Tibial artery (tissue), 4 donors: ENCODE results near the gene SEC24B.

Source experiments
- DNase-seq, 2 donors: peaks; one replicate each; pipeline ENCODE4 v3.0.0-alpha.2; 2019
- H3K27ac ChIP-seq, 2 donors: fragments of 200-600 bp; sonication (generic) in 1 of 2; 1 replicate in 1 of 2; 2 replicates in 1 of 2; pipeline ENCODE4 v1.5.1; 2018 to 2019; ENCODE audit warnings: mild to moderate bottlenecking in 1 of 2
- H3K27me3 ChIP-seq, 2 donors: fragments of 200-600 bp; sonication (generic) in 1 of 2; one replicate each; pipeline versions ENCODE4 v1.5.1 to v1.6.0; 2016 to 2019
- H3K36me3 ChIP-seq, 3 donors: fragments of 200-600 bp; sonication (generic) in 2 of 3; one replicate each; pipeline ENCODE4 v1.5.1; 2016 to 2019; ENCODE audit warnings: mild to moderate bottlenecking in 2 of 3
- H3K4me1 ChIP-seq, 4 donors: fragments of 200-600 bp; sonication (generic) in 2 of 4; 1 replicate in 3 of 4; 2 replicates in 1 of 4; pipeline ENCODE4 v1.5.1; 2016 to 2019
- H3K4me3 ChIP-seq, 2 donors: fragments of 200-600 bp; sonication (generic) in 1 of 2; 1 replicate in 1 of 2; 2 replicates in 1 of 2; pipeline ENCODE4 v1.5.1; 2018 to 2019; ENCODE audit warnings: mild to moderate bottlenecking in 2 of 2
- H3K9me3 ChIP-seq, 3 donors: fragments of 200-600 bp; sonication (generic) in 1 of 3; one replicate each; pipeline ENCODE4 v1.5.1; 2016 to 2019
- CTCF ChIP-seq, 2 experiments: fragments of 200-600 bp in 1 of 2; fragments of 450-650 bp in 1 of 2; IDR thresholded peaks; one replicate each; pipeline ENCODE4 v1.5.1; 2017 to 2019; ENCODE audit warnings: antibody characterized with exemption in 2 of 2, mild to moderate bottlenecking in 1 of 2, moderate library complexity in 1 of 2
- intact Hi-C: fragments of 100-400 bp; cut with DNase I; formaldehyde crosslinking; loops from one replicate; pipeline ENCODE4 v1.15.0; 2023; ENCODE audit warnings: low total_unique reads

SEC24B gene

GRCh38 chr4:109433205-109434006 lies at the start of gene SEC24B:
Gene SEC24B (plus strand): TSS chr4:109433815. CDS start chr4:109433870, 55 bp downstream.
- Histone ChIP-seq H3K27ac (peak within 1 kb of the TSS; percentile 92 to 93), H3K9me3 (no peaks in the 10 kb centered on the region), H3K27me3 (no peaks in the 10 kb centered on the region), H3K36me3 (no peaks in the 10 kb centered on the region), H3K4me1 (peaks cover 0 to 52% (median 26%) of the 10 kb centered on the region in 4 donors), H3K4me3 (peak within 1 kb of the TSS; percentile 80)
- intact Hi-C loops: loop anchor here (5.0 to 10.0 kb wide), 3 partner anchors 131 to 384 kb away; partner anchors contain the start of genes CASP6, GAR1 and MCUB
- peak; percentile 87 to 93 for DNase-seq
- TF ChIP-seq CTCF (IDR thresholded peaks at IDR 0.05): peak; percentile 73 to 91

GRCh38 chr4:109383823-109384222 lies 49.8 kb upstream of the SEC24B start:
- no peaks in the 10 kb centered on the region for H3K9me3 ChIP-seq
- TF ChIP-seq CTCF (IDR thresholded peaks at IDR 0.05): no peak
- intact Hi-C loops: no loop called here
- no peaks in the 10 kb centered on the region for H3K4me1 ChIP-seq
- peaks cover 0 to 4% of the 10 kb centered on the region in 2 donors for H3K27me3 ChIP-seq
- no peak overlapping the region for H3K4me3 ChIP-seq
- no peak overlapping the region for H3K27ac ChIP-seq
- no peak for DNase-seq
- no peaks in the 10 kb centered on the region for H3K36me3 ChIP-seq

GRCh38 chr4:109385260-109385659 lies 48.4 kb upstream of the SEC24B start:
- no peak for DNase-seq
- Histone ChIP-seq H3K27me3 (peaks cover 0 to 4% of the 10 kb centered on the region in 2 donors), H3K9me3 (no peaks in the 10 kb centered on the region), H3K4me3 (no peak overlapping the region), H3K27ac (no peak overlapping the region), H3K36me3 (no peaks in the 10 kb centered on the region), H3K4me1 (no peaks in the 10 kb centered on the region)
- no peak for TF ChIP-seq CTCF (IDR thresholded peaks at IDR 0.05)
- intact Hi-C loops: no loop called here

- no peak for TF ChIP-seq CTCF (IDR thresholded peaks at IDR 0.05)
- H3K4me1 ChIP-seq: no peaks in the 10 kb centered on the region
- H3K36me3 ChIP-seq: no peaks in the 10 kb centered on the region
- peaks cover 0 to 4% of the 10 kb centered on the region in 2 donors for H3K27me3 ChIP-seq
- H3K9me3 ChIP-seq: no peaks in the 10 kb centered on the region
- intact Hi-C loops: no loop called here
- DNase-seq: no peak
- H3K27ac ChIP-seq: no peak overlapping the region
- H3K4me3 ChIP-seq: no peak overlapping the region
Observed at GRCh38 chr4:109389369-109390114, 44.1 kb upstream of the SEC24B start.

GRCh38 chr4:109390115-109390768 lies 43.4 kb upstream of the SEC24B start:
- Histone ChIP-seq H3K36me3 (no peaks in the 10 kb centered on the region), H3K4me3 (no peak overlapping the region), H3K9me3 (no peaks in the 10 kb centered on the region), H3K4me1 (no peaks in the 10 kb centered on the region), H3K27ac (no peak overlapping the region), H3K27me3 (no peaks in the 10 kb centered on the region)
- no peak for DNase-seq
- no peak for TF ChIP-seq CTCF (IDR thresholded peaks at IDR 0.05)
- intact Hi-C loops: no loop called here
